GM21381 (cell line): ENCODE results near the gene TPX2.
"Not testable (repeated sequence)": the region's sequence is repeated elsewhere in the genome, so short reads cannot be mapped to it uniquely, and the experiment has no call there.

ENCODE experiments used
- ATAC-seq: cut with Tn5 transposase; IDR thresholded peaks from one replicate; pipeline ENCODE4 v1.9.1; 2021; ENCODE audit warnings: mild to moderate bottlenecking, moderate library complexity; ENCODE audit not compliant: unreplicated experiment

TPX2 gene

DNA sequence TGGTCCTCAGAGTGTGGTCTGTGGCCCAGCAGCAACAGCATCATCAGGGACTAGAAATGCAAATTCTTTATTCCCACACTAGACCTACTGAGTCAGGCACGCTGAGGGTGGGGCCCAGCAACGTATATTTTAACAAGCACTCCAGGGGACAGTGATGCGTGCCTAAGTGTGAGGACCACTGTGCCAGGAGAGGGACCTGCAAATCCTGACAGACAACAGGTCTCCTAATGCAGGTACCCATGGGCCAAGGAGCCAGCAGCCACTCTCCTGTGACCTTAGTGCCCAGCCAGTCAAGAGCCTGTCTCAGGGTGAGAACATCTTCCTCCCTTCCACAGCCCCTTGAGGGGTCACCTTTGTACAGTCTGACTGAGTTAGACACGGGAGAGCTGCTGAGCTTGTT is 72.1 kb downstream of the TPX2 start:
- ATAC-seq = no peak

DNA sequence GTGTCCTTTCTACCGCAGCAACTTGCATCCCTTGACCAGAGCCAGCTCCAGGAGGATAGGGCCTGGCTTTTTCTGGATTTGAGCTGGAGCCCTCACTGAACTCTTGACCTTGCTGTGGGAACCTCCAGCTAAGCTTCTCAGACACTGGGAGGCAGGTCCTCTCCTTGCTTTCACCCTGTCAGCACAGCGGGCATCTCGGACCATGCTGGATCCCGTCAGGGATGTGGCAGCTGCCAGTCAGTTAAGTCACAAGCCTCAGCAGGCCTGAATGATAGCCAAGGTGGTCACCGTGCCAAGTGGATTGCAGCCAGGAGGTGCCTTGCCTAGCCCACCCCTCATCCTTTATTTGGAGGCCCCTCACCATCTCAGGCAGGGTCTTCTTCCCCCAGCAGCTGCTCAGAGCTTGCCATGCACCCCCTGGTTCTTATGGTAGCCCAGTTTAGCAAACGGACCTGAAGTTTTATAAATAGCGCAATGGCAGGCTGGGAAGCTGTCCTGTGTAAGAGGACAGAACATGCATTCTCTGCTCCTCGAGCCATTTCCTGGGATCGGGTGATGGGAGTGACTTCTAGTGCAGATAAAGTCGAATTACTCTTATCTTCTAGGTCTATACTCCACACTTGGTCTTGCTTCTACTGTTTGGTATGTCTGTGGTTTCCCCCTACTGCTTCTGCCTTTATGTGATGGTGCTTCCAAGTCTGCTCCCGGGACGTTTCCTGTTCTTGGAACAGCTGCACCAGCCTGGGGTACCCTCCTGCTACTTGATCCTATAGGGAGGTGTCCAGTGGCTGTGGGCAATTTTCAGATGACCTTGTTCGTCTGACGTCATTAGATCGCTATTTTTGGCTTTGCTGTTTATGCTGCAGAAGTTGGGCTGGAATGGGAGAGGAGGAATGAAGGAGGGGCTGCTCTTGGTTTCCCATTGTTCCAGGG is 73.0 kb downstream of the TPX2 start:
- no peak for ATAC-seq

DNA sequence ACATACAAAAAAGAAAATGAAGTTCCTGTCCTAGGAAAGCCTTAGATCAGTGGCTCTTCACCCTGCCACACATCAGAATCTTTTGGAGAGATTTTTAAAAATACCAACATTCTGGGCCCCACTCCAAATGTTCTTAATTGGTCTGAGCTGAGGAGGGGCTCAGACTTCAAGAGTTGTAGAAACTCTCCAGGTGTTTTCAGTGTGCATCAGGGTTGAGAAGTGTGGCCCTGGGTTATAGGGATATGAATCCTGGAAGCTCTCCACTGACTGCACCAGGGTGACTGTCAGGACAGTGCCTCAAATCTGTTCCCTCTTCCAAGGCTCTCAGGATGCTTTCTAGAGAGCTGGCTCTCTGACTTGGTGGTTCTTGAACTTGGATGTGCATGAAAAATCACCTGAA is 74.5 kb downstream of the TPX2 start:
- ATAC-seq = no peak

DNA sequence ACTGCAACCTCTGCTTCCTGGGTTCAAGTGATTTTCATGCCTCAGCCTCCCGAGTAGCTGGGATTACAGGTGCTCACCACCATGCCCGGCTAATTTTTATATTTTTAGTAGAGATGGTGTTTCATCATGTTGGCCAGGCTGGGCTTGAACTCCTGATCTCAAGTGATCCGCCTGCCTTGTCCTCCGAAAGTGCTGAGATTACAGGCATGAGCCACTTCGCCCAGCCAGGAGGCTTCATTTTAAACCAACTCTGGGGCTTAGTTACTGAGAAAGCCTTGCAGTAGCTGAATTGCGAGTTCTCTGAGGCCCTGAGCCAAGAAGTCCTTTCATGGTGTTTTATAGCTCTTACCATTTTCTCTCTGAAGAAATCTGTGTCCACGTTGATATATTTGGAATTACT is 75.1 kb downstream of the TPX2 start:
- ATAC-seq = not testable (repeated sequence)

DNA sequence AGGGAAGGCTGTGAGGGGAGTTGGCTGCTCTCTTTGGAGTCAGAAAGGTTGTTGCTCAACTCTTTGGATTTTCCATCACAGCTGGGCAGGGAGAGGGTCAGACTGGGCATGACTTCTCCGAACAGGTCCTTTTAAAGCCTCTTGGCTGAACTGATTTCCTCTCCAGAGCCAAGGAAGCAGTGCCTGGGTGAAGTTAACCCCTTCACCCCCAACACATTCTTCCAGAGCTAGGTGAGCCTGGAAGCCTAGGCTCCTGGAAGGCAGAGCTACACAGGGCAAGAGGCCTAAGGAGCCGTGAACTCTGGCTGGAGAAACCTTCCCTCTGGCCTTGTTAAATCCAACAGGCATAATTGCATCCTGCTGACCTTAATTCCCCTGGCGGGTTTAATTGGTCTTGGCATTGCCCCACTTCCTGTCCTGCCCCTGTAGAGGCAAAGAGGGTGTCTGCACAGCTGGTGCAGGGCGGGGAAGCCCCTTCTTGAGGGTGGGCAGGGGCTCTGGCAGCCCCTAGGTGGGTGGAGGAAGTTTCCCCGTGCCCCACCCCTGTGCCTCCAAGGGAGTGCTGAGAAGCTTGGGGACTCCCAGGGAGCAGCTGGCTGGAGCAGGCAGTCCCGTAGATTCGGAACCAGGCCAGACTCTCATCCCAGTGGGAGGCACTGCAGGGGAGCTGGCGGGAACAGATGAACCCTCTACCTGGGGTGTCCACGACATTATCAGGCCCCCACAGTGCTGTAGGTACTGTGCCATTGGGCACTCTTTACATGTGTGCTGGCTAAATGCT is 76.5 kb downstream of the TPX2 start:
- no peak for ATAC-seq

DNA sequence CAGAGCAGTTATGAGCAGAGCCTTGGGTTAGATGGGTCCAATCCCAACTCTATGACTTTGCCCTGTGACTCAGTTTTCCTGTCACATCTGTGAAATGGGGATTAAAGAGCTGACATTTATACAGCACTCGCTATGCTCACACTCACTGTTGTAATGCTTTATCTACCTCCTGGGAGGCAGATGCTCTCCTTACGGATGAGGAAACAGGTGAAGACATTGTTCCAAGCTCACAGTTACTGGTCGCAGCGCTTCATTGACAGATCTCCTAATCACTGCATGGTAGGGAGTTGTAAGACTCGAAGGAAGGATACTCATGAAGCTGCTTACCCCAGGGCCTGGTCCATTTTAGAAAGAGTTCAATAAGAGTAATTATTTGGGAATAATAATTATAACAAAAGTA is 77.1 kb downstream of the TPX2 start:
- ATAC-seq = no peak

DNA sequence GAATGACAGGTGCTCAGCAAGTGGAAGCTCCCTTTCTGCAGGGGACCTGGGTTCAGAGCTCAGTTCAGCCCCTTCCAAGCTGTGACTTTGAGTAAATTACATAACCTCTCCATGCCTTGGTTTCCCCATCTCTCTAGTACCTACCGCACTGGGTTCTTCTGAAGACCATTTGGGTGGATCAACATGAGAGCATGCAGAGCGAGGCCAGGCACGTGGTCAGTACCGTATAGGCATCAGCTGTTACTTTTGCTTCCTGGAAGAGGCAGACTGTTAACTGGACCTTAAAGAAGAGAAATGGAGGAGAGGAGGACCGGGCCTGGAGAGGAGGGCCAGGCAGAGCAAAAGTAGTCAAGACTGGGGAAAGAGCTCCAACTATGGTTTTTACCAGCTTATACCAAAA is 78.4 kb downstream of the TPX2 start:
- no peak for ATAC-seq

DNA sequence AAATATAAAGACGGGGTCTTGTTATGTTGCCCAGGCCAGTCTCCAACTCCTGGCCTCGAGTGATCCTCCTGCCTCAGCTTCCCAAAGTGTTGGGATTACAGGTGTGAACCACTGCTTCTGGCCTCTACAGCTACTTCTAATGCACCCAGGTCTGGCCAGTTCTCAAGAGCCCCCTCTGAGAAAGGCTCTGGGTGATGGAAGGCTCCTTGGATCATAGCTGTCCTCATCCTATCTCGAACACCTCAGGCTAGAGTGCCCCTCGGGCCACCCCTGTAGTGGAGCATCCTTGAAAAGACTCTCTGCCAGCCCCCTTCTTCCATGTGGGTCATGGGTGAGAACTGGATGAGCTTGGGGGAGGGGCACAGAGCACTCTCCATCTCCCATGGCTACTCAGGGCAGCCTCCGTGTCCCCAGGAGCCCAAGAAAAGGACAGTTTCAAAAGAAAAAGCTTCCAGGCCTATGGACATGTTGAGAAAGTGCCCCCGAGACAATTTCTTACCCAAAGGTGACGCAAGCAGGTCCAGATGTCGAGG is 79.4 kb downstream of the TPX2 start:
- no peak for ATAC-seq

DNA sequence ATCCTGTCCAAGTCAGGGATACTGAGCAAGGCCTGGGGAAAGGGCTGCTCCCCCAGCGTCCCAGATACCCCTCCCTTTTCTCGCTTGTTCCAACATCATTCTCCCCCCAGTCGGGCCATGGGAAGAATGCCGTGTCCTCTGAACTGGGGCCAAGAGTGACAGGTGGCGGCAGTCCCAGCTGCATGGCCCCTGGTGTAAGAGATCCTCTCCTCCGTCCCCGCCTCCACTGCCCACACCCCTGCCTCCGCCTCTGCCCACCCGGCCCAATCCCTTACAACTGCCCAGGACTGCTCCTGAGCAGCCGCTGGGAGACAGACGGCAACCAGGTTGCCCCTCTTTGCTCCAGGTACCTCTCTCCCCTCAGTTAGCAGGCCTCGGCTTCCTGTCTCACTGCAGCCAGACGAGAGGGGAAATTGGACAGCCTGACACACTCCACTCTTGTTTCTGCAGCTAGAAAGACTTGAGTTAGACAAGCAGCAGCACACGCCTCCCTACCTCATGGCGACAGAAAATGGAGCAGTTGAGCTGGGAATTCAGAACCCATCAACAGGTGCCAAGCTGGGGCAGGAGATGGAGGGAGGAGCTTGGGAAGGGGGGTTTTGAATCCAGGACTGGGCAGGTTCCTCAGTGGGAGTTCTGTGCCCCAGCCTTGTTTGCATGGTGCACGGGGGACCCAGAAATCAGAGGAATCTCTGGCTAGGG is 80.1 kb downstream of the TPX2 start, which contains the start of gene MYLK2:
MYLK2 (plus strand) TSS at position 274 of the 702 bp plus-strand sequence; CDS start at position 499, 225 bp downstream.
- no peak for ATAC-seq

DNA sequence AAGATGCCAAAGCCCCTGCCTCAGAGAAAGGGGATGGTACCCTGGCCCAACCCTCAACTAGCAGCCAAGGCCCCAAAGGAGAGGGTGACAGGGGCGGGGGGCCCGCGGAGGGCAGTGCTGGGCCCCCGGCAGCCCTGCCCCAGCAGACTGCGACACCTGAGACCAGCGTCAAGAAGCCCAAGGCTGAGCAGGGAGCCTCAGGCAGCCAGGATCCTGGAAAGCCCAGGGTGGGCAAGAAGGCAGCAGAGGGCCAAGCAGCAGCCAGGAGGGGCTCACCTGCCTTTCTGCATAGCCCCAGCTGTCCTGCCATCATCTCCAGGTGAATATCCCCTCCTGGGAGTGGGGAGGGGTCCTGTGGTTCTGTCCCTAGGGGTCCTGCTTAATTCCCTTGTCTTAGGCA is 81.1 kb downstream of the TPX2 start:
- no peak for ATAC-seq

DNA sequence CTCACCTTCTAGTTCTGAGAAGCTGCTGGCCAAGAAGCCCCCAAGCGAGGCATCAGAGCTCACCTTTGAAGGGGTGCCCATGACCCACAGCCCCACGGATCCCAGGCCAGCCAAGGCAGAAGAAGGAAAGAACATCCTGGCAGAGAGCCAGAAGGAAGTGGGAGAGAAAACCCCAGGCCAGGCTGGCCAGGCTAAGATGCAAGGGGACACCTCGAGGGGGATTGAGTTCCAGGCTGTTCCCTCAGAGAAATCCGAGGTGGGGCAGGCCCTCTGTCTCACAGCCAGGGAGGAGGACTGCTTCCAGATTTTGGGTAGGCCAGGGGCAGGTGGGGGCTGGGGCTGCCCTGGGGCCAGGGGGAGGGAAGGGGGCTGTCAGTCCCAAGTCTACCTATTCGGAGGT is 82.3 kb downstream of the TPX2 start:
- ATAC-seq = no peak

DNA sequence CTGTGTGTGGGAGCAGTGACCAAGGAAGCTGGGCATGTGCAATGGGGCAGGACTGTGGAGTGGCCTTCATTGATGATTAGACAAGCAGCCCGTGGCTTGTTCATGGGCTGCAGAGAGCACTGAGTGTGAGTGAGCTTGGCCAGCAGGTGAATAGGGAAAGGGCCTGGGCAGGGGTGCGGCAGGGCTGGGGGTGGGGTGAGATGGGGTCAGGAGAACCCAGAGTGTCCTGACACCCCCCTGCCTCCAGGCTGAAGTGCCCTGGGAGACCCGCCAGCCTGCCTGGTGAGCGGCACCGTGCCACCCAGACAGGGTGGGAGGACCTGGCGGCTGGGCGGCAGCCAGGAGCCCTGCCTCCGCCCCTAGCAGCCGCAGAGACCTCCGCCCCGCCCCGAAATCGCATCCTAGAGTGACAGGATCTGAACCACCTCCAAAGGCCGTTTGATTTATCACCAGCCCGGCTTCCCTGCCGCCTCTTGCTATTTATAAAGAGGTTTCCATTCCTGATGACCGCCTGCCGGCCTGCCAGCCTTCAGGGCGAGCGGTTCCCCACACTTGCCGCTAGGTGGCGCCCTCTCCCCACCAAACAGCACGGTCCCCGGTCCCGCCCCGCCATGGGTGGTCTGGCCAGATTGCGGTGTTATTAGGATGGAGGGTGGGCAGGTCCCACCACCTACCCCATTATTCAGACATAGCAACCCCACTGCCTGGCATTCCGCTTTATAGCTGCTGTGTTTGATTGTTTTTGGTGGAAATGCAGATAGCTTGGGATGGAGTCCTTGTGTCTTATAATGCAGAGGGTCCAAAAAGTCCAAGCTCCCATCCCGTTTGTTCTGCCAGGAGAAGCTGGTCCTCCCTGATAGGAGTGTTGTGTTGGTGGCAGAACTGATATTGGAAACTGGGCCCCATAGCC is 83.6 kb downstream of the TPX2 start:
- ATAC-seq = no peak

DNA sequence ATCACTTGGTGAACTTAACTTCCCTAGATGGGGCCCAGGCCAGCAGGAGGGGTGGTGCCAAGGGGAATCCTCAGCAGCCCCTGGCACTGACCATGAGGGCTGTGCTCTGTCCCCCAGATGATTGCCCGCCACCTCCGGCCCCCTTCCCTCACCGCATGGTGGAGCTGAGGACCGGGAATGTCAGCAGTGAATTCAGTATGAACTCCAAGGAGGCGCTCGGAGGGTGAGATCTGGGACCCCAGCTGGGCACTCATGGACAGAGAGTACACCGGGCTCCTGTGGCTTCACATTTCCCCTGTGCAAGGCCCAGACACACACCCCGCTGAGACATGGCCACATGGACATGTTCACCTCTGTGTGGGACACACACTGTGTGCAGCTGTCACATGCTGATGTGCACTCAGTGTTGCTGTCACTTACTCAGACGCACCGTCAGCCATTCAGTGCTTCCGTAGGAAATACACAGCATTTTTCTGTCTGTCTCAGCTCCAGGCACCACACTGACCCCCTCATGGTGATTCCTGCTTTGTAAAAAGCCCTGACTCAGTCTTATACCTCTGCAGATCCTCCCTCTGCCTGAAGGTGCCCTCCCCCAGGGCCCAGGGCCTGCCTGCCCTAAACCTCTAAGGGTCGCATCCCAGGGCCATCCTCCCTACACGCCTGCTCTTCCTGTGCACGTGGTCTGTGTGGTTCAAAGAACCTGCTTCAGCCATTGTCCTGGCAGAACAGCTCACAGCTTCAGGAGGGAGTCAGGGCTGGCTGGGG is 84.5 kb downstream of the TPX2 start:
- no peak for ATAC-seq

DNA sequence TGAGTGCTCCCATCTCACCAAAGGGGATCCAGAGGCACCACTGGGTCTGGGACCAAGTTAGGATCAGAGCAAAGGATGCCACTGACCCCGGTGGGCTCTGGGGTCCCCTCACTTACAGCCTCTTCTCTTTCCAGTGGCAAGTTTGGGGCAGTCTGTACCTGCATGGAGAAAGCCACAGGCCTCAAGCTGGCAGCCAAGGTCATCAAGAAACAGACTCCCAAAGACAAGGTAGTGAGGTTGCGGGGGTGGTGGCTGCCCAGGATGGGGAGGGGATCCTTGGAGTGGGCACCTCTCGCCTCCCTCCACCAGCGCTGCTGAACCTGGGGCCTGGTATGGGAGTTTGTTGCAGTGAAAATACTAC is 85.0 kb downstream of the TPX2 start:
- ATAC-seq = no peak

DNA sequence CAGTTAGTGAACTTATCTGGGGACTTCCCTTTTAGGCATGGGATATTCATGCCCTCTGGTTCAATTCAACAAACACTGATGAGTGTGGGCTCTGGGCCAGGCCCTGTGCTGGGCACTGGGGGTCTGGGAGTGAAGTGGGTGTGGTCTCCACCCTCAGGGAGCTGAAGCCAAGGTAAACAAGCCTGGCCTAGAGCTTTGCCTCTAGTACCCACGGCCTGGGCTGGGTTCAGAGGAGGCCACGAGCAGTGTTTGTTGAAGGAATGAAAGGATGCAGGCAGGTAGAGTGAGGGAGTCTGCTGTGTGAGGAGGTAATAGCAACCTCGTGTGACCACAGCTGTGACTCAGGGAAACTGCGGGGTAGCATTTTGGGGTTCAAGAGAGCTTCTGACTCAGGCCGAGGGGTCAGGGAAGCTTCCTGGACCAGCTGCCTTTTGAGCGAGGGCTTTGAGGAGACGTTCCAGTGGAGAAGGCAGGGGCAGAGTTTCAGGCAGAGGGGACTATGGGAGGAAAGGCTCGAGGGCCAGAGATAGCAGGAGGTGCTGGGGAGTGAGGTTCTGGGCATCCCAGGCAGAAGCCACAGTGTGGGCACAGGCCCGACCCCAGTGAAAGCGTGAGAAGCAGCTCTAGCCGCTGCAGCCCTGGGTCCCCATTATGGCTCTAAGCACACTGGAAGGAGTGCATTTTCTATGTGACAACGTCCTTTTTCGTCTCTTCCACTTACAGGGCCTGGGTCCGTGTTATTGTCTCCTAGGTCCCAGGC is 85.6 kb downstream of the TPX2 start:
- ATAC-seq = no peak

DNA sequence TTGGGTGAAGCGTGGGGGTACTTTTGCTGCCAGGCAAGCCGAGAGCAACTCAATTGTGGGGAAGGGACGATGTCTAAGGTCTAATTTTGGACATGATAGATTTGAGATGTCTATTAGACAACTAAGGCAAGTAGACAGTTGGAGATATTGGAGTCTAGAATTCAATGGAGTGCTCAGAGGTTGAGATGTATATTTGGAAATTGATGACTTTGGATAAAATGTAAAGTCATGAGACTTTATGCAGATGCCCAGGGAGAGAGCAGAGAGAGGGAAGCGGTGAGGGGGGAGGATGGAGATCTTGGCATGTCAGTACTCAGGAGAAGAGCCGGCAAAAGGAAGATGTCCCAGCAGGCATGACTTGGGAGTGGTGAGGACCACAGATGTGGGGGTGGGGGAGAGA is 87.0 kb downstream of the TPX2 start:
- no peak for ATAC-seq

DNA sequence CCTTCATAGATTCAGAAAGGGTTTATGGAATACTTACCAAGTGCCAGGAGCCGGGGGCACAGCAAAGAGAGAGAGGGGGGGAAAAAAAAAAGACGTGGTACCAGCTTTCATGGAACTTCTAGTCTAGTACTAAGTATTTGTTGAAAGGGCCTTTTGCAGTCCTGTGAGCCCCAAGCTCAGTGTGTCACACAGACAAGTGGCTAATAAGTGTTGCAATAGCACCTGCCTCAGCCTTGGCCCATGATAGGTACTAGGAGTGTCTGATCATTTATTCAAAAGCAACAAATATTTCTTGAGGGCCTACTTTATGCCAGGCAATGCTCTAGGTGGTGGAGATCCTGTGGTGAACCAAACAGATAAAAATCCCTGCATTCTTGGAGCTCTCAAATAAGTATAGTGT is 88.0 kb downstream of the TPX2 start:
- no peak for ATAC-seq

DNA sequence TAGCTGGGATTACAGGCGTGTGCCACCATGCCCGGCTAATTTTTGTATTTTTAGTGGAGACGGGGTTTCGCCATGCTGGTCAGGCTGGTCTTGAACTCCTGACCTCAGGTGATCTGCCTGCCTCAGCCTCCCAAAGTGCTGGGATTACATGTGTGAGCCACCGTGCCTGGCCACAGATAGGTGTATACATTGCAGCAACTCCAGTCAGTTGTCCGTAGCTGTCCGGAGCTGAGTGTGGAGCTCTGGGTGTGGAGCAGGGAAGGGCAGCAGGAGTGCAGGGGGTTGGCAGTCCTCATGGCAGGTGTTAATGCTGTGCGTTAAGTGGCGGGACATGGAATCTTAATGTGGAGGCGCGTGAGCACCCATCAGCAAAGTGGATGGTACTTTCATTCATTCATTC is 88.9 kb downstream of the TPX2 start:
- not testable (repeated sequence) for ATAC-seq

DNA sequence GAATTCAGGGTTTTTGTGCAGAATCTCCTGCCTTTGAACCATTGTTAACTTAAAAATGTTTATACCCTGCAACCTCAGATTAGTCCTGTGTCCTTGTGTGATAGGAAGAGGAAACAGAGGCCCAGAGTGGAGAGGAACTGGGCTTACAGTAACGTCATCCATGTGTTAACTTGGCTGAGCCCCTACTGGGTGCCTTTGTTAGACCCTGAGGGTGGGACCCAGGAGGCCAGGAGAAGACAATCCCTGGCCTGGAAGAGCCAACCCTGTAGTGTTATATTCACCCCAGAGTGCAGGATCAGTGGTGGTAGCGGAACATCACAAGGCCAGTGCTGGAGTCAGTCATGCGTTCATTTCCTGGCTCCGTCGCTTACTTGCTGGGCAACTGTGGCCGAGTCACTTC is 90.6 kb downstream of the TPX2 start:
- ATAC-seq = no peak
